PC-3 (cell line): ENCODE results near the gene OVCH1. TPM values are rescaled to one million over a fixed set of nuclear protein-coding genes. Genes with fewer than 3 reads are reported as not detected.

Experiments used
- ATAC-seq: fragments of 200-7000 bp; cut with Tn5 transposase; 2 replicates; pipeline ENCODE4 v1.9.1; 2020; ENCODE audit warnings: mild to moderate bottlenecking, moderate library complexity
- BruUV-seq: library from RNA; stranded (reverse); fragments of 400-500 nt; replicated peaks from 2 replicates; lab custom pipeline; 2021; lab: Mats Ljungman, UMichigan
- CTCF ChIA-PET: fragments of 300-600 bp; sonication (Branson Sonifier 250); formaldehyde crosslinking; loops from one replicate; lab custom pipeline; 2022; ENCODE audit warnings: antibody characterized with exemption; lab: Charles Lee
- POLR2A ChIA-PET: fragments of 300-600 bp; sonication (Branson Sonifier 250); formaldehyde crosslinking; loops from one replicate; lab custom pipeline; 2022; ENCODE audit warnings: antibody characterized with exemption; ENCODE audit not compliant: unreplicated experiment; lab: Charles Lee
- DNase-seq: peaks from one replicate; pipeline ENCODE4 v3.0.0-alpha.2; 2015
- H2AFZ ChIP-seq: fragments of 300-600 bp; sonication (generic); 2 replicates; pipeline ENCODE4 v1.6.0; 2016; ENCODE audit warnings: antibody characterized with exemption, low read length
- H3F3A ChIP-seq: fragments of 300-600 bp; sonication (generic); one replicate; pipeline ENCODE4 v1.6.0; 2017; ENCODE audit warnings: antibody characterized with exemption, low read length, control low read depth, mild to moderate bottlenecking; ENCODE audit not compliant: unreplicated experiment
- H3K27ac ChIP-seq: fragments of 300-600 bp; sonication (generic); 2 replicates; pipeline ENCODE4 v1.5.1; 2016; ENCODE audit warnings: mild to moderate bottlenecking, low read length
- H3K27me3 ChIP-seq: fragments of 300-600 bp; sonication (generic); 2 replicates; pipeline ENCODE4 v1.6.1; 2016; ENCODE audit warnings: low read length, mixed read lengths
- H3K36me3 ChIP-seq: fragments of 300-600 bp; sonication (generic); 2 replicates; pipeline ENCODE4 v1.6.1; 2016; ENCODE audit warnings: low read depth, mixed run types, low read length, mixed read lengths
- H3K4me1 ChIP-seq: fragments of 300-600 bp; sonication (generic); 2 replicates; pipeline ENCODE4 v1.5.1; 2016; ENCODE audit warnings: low read length; ENCODE audit not compliant: insufficient read depth
- H3K4me2 ChIP-seq: fragments of 300-600 bp; sonication (generic); 2 replicates; pipeline ENCODE4 v1.6.0; 2016; ENCODE audit warnings: low read length
- H3K4me3 ChIP-seq: fragments of 300-600 bp; sonication (generic); 2 replicates; pipeline ENCODE4 v1.5.1; 2016; ENCODE audit warnings: mild to moderate bottlenecking, low read length, mixed read lengths
- H3K79me2 ChIP-seq: fragments of 300-600 bp; sonication (generic); 2 replicates; pipeline ENCODE4 v1.6.1; 2017; ENCODE audit warnings: low read length, mixed read lengths
- H3K9ac ChIP-seq: fragments of 300-600 bp; sonication (generic); 2 replicates; pipeline ENCODE4 v1.6.0; 2016; ENCODE audit warnings: mild to moderate bottlenecking, low read length
- H3K9me2 ChIP-seq: fragments of 300-600 bp; sonication (generic); replicated peaks from 2 replicates; pipeline ENCODE4 v1.6.1; 2016; ENCODE audit warnings: mixed run types, low read length, mixed read lengths
- H3K9me3 ChIP-seq: fragments of 300-600 bp; sonication (generic); 2 replicates; pipeline ENCODE4 v1.6.1; 2016; ENCODE audit warnings: low read length, mixed read lengths
- H4K20me1 ChIP-seq: fragments of 300-600 bp; sonication (generic); 2 replicates; pipeline ENCODE4 v1.6.1; 2016; ENCODE audit warnings: low read length, mixed read lengths
- EZH2 ChIP-seq: fragments of 300-600 bp; sonication (generic); IDR thresholded peaks from one replicate; pipeline ENCODE4 v1.6.1; 2017; ENCODE audit warnings: antibody characterized with exemption, mild to moderate bottlenecking, low read length; ENCODE audit not compliant: unreplicated experiment
- EZH2phosphoT487 ChIP-seq: fragments of 300-600 bp; sonication (generic); IDR thresholded peaks from 2 replicates; pipeline ENCODE4 v1.6.1; 2018; ENCODE audit warnings: mild to moderate bottlenecking, antibody characterized with exemption, low read length, borderline replicate concordance
- intact Hi-C: fragments of 100-400 bp; cut with micrococcal nuclease; formaldehyde crosslinking; loops from 2 replicates; pipeline ENCODE4 v1.9.0; 2023
- total RNA-seq: library from RNA; depleted of rRNA; stranded (reverse); fragments of >200 nt; gene quantifications from 2 replicates; pipeline ENCODE4 v1.2.3, GENCODE V29; 2014; rRNA removed
- TF ChIP-seq, protein P1 (sequence below): fragments of 300-600 bp; sonication (generic); conservative IDR thresholded peaks from 2 replicates; pipeline ENCODE4 v1.5.1; 2017; ENCODE audit warnings: antibody characterized with exemption, low read depth, mild to moderate bottlenecking, low read length

OVCH1 gene
- total RNA-seq, 1 experiment from 2014 or later, result not detected

DNA sequence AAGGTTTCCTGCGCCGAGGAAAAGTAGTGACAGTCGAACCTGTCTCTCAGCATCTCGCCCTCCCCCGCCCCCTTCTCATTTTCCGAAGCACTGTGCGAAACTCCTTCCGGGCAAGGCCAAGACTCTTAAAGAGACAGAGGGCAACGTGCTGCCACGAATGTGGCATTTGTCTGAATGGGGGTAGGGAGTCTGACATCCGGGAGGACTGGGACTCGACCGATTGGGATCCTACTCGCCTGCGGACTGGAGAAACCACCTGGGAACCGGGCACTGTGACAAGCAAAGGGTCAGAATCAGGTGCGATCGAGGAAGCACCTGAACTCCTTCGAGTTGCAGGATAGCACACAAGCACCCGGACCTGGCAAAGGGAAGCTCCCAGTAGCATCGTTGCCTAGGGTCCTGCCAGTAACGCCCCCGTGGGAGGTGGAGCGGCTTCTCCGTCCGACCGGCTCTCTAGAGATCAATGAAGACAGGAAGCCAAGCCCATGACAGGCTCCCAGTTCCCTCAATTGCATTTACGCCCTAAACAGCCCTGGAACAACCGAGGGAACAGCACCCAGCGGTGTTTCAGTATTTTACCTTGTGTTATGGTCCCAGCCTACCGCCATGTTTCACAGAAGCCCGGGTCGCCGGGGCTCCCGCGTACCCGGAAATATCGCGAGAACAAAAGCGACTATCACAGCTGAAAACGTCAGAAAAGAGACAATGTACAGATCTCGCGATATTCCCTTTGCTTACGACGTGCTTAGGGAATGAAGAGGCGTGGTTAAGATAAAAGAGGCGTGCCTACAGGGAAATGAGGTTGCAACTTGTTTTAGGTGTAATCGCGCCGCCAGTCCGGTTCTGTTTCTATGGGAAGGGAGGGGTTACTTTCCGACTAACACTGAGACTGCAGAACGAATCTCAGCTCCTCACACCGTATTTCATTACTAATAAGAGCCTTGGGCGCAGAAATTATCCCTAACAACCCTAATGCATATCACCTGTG, 116.7 kb downstream of the OVCH1 start, which contains the start of gene ERGIC2:
TSS of gene ERGIC2 (minus strand) at position 637 of the 988 bp plus-strand sequence. CDS start 9,539 bp downstream, outside the sequence.
- H3K9me2 ChIP-seq, result no peaks in the 10 kb centered on the region
- H3K9me3 ChIP-seq, result no peaks in the 10 kb centered on the region
- H3K79me2 ChIP-seq, result peaks cover 51% of the 10 kb centered on the region
- ChIA-PET CTCF (interaction anchor here (0.7 to 2.2 kb wide), 3 partner anchors 60 to 139 kb away, joined by 3 to 8 read pairs (median 3); no protein-coding TSS in a partner anchor), POLR2A (interaction anchor here (0.6 to 1.2 kb wide), 6 partner anchors 13 to 1942 kb away, joined by 3 to 18 read pairs (median 3); no protein-coding TSS in a partner anchor)
- peak within 1 kb of the TSS; percentile 87 for H2AFZ ChIP-seq
- peaks cover 23% of the 10 kb centered on the region for H3K36me3 ChIP-seq
- H3F3A ChIP-seq, result no peaks in the 10 kb centered on the region
- H3K4me1 ChIP-seq, result peaks cover 22% of the 10 kb centered on the region
- H3K9ac ChIP-seq, result peak within 1 kb of the TSS; percentile 92
- H3K4me2 ChIP-seq, result peak within 1 kb of the TSS; percentile 85
- H3K27me3 ChIP-seq, result no peaks in the 10 kb centered on the region
- DNase-seq (peak; percentile 100), ATAC-seq (peak; percentile 94)
- TSS peak; percentile 63 for BruUV-seq
- intact Hi-C loops, result loop anchor here (1.0 to 2.0 kb wide), 7 partner anchors 44 to 218 kb away; no protein-coding TSS in a partner anchor
- peaks cover 40% of the 10 kb centered on the region for H4K20me1 ChIP-seq
- TF ChIP-seq EZH2phosphoT487, result no peak
- TF ChIP-seq EZH2, result no peak
- TF ChIP-seq, protein P1, sequence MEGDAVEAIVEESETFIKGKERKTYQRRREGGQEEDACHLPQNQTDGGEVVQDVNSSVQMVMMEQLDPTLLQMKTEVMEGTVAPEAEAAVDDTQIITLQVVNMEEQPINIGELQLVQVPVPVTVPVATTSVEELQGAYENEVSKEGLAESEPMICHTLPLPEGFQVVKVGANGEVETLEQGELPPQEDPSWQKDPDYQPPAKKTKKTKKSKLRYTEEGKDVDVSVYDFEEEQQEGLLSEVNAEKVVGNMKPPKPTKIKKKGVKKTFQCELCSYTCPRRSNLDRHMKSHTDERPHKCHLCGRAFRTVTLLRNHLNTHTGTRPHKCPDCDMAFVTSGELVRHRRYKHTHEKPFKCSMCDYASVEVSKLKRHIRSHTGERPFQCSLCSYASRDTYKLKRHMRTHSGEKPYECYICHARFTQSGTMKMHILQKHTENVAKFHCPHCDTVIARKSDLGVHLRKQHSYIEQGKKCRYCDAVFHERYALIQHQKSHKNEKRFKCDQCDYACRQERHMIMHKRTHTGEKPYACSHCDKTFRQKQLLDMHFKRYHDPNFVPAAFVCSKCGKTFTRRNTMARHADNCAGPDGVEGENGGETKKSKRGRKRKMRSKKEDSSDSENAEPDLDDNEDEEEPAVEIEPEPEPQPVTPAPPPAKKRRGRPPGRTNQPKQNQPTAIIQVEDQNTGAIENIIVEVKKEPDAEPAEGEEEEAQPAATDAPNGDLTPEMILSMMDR, result no peak
- H3K4me3 ChIP-seq, result peak within 1 kb of the TSS; percentile 77
- peak within 1 kb of the TSS; percentile 81 for H3K27ac ChIP-seq

Other genes starting within 250 kb of the OVCH1 start
- 142 and 184 TPM in 2 replicates for gene ERGIC2, start 116.5 kb downstream of the OVCH1 start, total RNA-seq